B cell (primary cell): ENCODE results near the gene PLAU. TPM values are rescaled to one million over a fixed set of nuclear protein-coding genes. Genes with fewer than 3 reads are reported as not detected.

Experiments used
- ATAC-seq: fragments of 200-7000 bp; cut with Tn5 transposase; one replicate; pipeline ENCODE4 v1.10.0; 2021; ENCODE audit warnings: low read depth, mild to moderate bottlenecking, moderate number of reproducible peaks, moderate library complexity
- CTCF ChIA-PET: fragments of 350-600 bp; sonication (Branson Sonifier 250); formaldehyde crosslinking; loops from one replicate; lab custom pipeline; 2021; ENCODE audit warnings: antibody characterized with exemption, inconsistent platforms; lab: Charles Lee
- POLR2A ChIA-PET: fragments of 350-600 bp; sonication (Branson Sonifier 250); formaldehyde crosslinking; loops from one replicate; lab custom pipeline; 2021; ENCODE audit warnings: antibody characterized with exemption; lab: Charles Lee
- DNase-seq: peaks from one replicate; pipeline ENCODE4 v3.0.0; 2013
- H2AFZ ChIP-seq: 2 replicates; pipeline ENCODE4 v1.6.1; 2012; ENCODE audit warnings: mild to moderate bottlenecking, low read depth, low read length; ENCODE audit not compliant: insufficient read depth, poor library complexity, severe bottlenecking
- H3K27ac ChIP-seq, 2 donors: 1 replicate in 1 of 2; 2 replicates in 1 of 2; pipeline ENCODE4 v1.5.1; 2012 to 2013; ENCODE audit warnings: low read length in 2 of 2, mild to moderate bottlenecking in 2 of 2, moderate library complexity in 1 of 2
- H3K27me3 ChIP-seq, 4 experiments: fragments of 200-600 bp in 1 of 4; sonication (generic) in 1 of 4; replicated peaks in 1 of 4; 1 replicate in 2 of 4; 2 replicates in 2 of 4; pipeline versions ENCODE4 v1.6.1 to v1.7.0; 2013 to 2016; ENCODE audit warnings: low read length in 3 of 4, mild to moderate bottlenecking in 2 of 4, mixed read lengths in 1 of 4, moderate library complexity in 1 of 4; ENCODE audit not compliant: insufficient read depth in 4 of 4, control insufficient read depth in 3 of 4; ENCODE audit errors: control extremely low read depth in 1 of 4
- H3K36me3 ChIP-seq, 2 experiments: replicated peaks in 1 of 2; 1 replicate in 1 of 2; 2 replicates in 1 of 2; pipeline versions ENCODE4 v1.6.1 to v1.7.1; 2013; ENCODE audit warnings: low read length in 1 of 2; ENCODE audit not compliant: insufficient read depth in 2 of 2, control insufficient read depth in 1 of 2; ENCODE audit errors: control extremely low read depth in 1 of 2, extremely low read depth in 1 of 2
- H3K4me1 ChIP-seq, 2 donors: fragments of 200-600 bp in 1 of 2; sonication (generic) in 1 of 2; 1 replicate in 1 of 2; 2 replicates in 1 of 2; pipeline versions ENCODE4 v1.5.1 to v1.6.1; 2013 to 2017; ENCODE audit warnings: low read length in 2 of 2; ENCODE audit not compliant: control insufficient read depth in 2 of 2, insufficient read depth in 2 of 2
- H3K4me2 ChIP-seq: replicated peaks from 2 replicates; pipeline ENCODE3; 2012; ENCODE audit warnings: mild to moderate bottlenecking, low read depth, low read length; ENCODE audit not compliant: poor library complexity, severe bottlenecking
- H3K4me3 ChIP-seq, 5 experiments: fragments of 200-600 bp in 1 of 5; sonication (generic) in 1 of 5; 1 replicate in 3 of 5; 2 replicates in 2 of 5; pipeline versions ENCODE4 v1.5.1 to v1.7.0; 2011 to 2016; ENCODE audit warnings: low read length in 4 of 5, mild to moderate bottlenecking in 4 of 5, low read depth in 2 of 5, control low read depth in 1 of 5, moderate library complexity in 1 of 5; ENCODE audit not compliant: insufficient read depth in 1 of 5; ENCODE audit errors: control extremely low read depth in 1 of 5, extremely low read depth in 1 of 5
- H3K79me2 ChIP-seq: fragments of 200-600 bp; sonication (generic); one replicate; pipeline ENCODE4 v1.6.0; 2016; ENCODE audit warnings: low read length; ENCODE audit not compliant: control insufficient read depth, insufficient read depth
- H3K9ac ChIP-seq: fragments of 200-600 bp; sonication (generic); 2 replicates; pipeline ENCODE4 v1.6.1; 2017; ENCODE audit warnings: mild to moderate bottlenecking, low read length, moderate library complexity
- H3K9me3 ChIP-seq, 3 donors: one replicate each; pipeline versions ENCODE4 v1.6.1 to v1.7.1; 2013; ENCODE audit warnings: low read length in 2 of 3; ENCODE audit not compliant: control insufficient read depth in 2 of 3, insufficient read depth in 1 of 3; ENCODE audit errors: control extremely low read depth in 1 of 3
- H4K20me1 ChIP-seq: 2 replicates; pipeline ENCODE4 v1.6.0; 2012; ENCODE audit warnings: mild to moderate bottlenecking, low read length; ENCODE audit not compliant: insufficient read depth, control insufficient read depth, poor library complexity, severe bottlenecking
- H3K27ac Mint-ChIP-seq: one replicate; pipeline ENCODE4 v1.8.0; 2021; ENCODE audit warnings: mixed read lengths
- H3K27me3 Mint-ChIP-seq: one replicate; pipeline ENCODE4 v1.8.0; 2021; ENCODE audit warnings: mixed read lengths
- H3K4me1 Mint-ChIP-seq: one replicate; pipeline ENCODE4 v1.8.0; 2021; ENCODE audit warnings: mixed read lengths
- H3K4me3 Mint-ChIP-seq: one replicate; pipeline ENCODE4 v1.8.0; 2021; ENCODE audit warnings: mixed read lengths
- H3K9me3 Mint-ChIP-seq: one replicate; pipeline ENCODE4 v1.8.0; 2022; ENCODE audit warnings: mixed read lengths; ENCODE audit not compliant: insufficient read depth
- CTCF ChIP-seq: fragments of 200-600 bp; IDR thresholded peaks from one replicate; pipeline ENCODE4 v1.8.0; 2022; ENCODE audit warnings: antibody characterized with exemption, mild to moderate bottlenecking
- EZH2 ChIP-seq: IDR thresholded peaks from 2 replicates; pipeline ENCODE4 v1.6.1; 2012; ENCODE audit warnings: borderline replicate concordance, low read depth, mild to moderate bottlenecking, moderate library complexity, low read length; ENCODE audit not compliant: insufficient read depth, poor library complexity, severe bottlenecking
- WGBS: methylation state at CpG from one replicate; pipeline ENCODE4 v1.1.5; 2013; ENCODE audit warnings: missing lambda C conversion rate; ENCODE audit not compliant: insufficient coverage; 5-methylcytosine and 5-hydroxymethylcytosine counted together
- intact Hi-C: fragments of 100-400 bp; cut with micrococcal nuclease; formaldehyde crosslinking; loops from one replicate; pipeline ENCODE4 v1.10.0; 2022
- polyA plus RNA-seq: library from polyadenylated mRNA; depleted of rRNA; stranded (reverse); fragments of >200 nt; gene quantifications from 2 replicates; pipeline ENCODE4 v1.2.3, GENCODE V29; 2012
- total RNA-seq, 2 donors: library from RNA; stranded (reverse); fragments of 120-200 nt in 1 of 2; gene quantifications; 1 replicate in 1 of 2; 2 replicates in 1 of 2; pipeline versions ENCODE4 v1.2.3 to v1.2.4, GENCODE V29; 2013 to 2022

Gene PLAU
- total and polyA plus RNA-seq, 2 donors (not counting 1 experiment from before 2014, with no cell fraction given) = 0.04 TPM; not detected in 1

GRCh38 chr10:73954737-73955136 is 43.8 kb downstream of the PLAU start:
- Histone ChIP-seq H3K27me3 (no peaks in the 10 kb centered on the region), H3K9me3 (no peaks in the 10 kb centered on the region), H3K9ac (no peak overlapping the region), H4K20me1 (no peaks in the 10 kb centered on the region), H3K4me3 (no peak overlapping the region), H3K36me3 (no peaks in the 10 kb centered on the region), H3K4me2 (no peak overlapping the region), H3K79me2 (no peaks in the 10 kb centered on the region), H2AFZ (no peak overlapping the region), H3K4me1 (peaks cover 39 to 40% of the 10 kb centered on the region in 2 donors), H3K27ac (no peak overlapping the region)
- DNase-seq = no peak
- ChIA-PET POLR2A (no interaction called here), CTCF (interaction anchor here (1.7 kb wide), 1 partner anchor 69 kb away, joined by 6 read pairs; no protein-coding TSS in a partner anchor)
- ATAC-seq = no peak
- WGBS = no CpG with 5 or more reads among the region's 2 CpGs
- H3K4me3 Mint-ChIP-seq = no peak overlapping the region
- TF ChIP-seq EZH2 (no peak), CTCF (no peak)
- no peaks in the 10 kb centered on the region for H3K9me3 Mint-ChIP-seq
- no peak overlapping the region for H3K27ac Mint-ChIP-seq
- no peaks in the 10 kb centered on the region for H3K27me3 Mint-ChIP-seq
- intact Hi-C loops = loop anchor here (5.0 kb wide), 2 partner anchors 128 to 1163 kb away; no protein-coding TSS in a partner anchor
- H3K4me1 Mint-ChIP-seq = peaks cover 42% of the 10 kb centered on the region

- intact Hi-C loops = loop anchor here (2.0 to 5.0 kb wide), 4 partner anchors 15 to 1162 kb away; no protein-coding TSS in a partner anchor
- TF ChIP-seq CTCF (no peak), EZH2 (no peak)
- H3K4me3 Mint-ChIP-seq = peak overlapping the region; percentile 27
- no CpG with 5 or more reads among the region's 2 CpGs for WGBS
- H3K9me3 Mint-ChIP-seq = no peaks in the 10 kb centered on the region
- no peaks in the 10 kb centered on the region for H3K27me3 ChIP-seq
- CTCF ChIA-PET = interaction anchor here (1.2 to 3.4 kb wide), 6 partner anchors 11 to 125 kb away, joined by 4 to 45 read pairs (median 14); no protein-coding TSS in a partner anchor
- peak overlapping the region in 1 of 2 donors; percentile 92 for H3K27ac ChIP-seq
- H3K4me1 Mint-ChIP-seq = peaks cover 52% of the 10 kb centered on the region
- no peak for DNase-seq
- peaks cover 0 to under 1% (median 0%) of the 10 kb centered on the region in 3 donors for H3K9me3 ChIP-seq
- no peaks in the 10 kb centered on the region for H3K27me3 Mint-ChIP-seq
- peak overlapping the region; percentile 81 for H3K4me2 ChIP-seq
- no peaks in the 10 kb centered on the region for H3K36me3 ChIP-seq
- H3K4me3 ChIP-seq = no peak overlapping the region
- H3K9ac ChIP-seq = no peak overlapping the region
- no peaks in the 10 kb centered on the region for H3K79me2 ChIP-seq
- H2AFZ ChIP-seq = no peak overlapping the region
- H3K27ac Mint-ChIP-seq = peak overlapping the region; percentile 74
- H3K4me1 ChIP-seq = peaks cover 49 to 50% of the 10 kb centered on the region in 2 donors
- H4K20me1 ChIP-seq = no peaks in the 10 kb centered on the region
- POLR2A ChIA-PET = no interaction called here
- no peak for ATAC-seq
These were observed 44.8 kb downstream of the PLAU start for GRCh38 chr10:73955719-73956118.
